Globus pallidus (tissue), 1 donor: ENCODE data around the gene TFEB.
"Not testable (repeated sequence)": the region's sequence is repeated elsewhere in the genome, so short reads cannot be mapped to it uniquely, and the experiment has no call there.

Source experiments
- DNase-seq: peaks from one replicate; pipeline ENCODE4 v3.0.0-alpha.2; 2015; ENCODE audit warnings: low spot score

TFEB gene

DNA sequence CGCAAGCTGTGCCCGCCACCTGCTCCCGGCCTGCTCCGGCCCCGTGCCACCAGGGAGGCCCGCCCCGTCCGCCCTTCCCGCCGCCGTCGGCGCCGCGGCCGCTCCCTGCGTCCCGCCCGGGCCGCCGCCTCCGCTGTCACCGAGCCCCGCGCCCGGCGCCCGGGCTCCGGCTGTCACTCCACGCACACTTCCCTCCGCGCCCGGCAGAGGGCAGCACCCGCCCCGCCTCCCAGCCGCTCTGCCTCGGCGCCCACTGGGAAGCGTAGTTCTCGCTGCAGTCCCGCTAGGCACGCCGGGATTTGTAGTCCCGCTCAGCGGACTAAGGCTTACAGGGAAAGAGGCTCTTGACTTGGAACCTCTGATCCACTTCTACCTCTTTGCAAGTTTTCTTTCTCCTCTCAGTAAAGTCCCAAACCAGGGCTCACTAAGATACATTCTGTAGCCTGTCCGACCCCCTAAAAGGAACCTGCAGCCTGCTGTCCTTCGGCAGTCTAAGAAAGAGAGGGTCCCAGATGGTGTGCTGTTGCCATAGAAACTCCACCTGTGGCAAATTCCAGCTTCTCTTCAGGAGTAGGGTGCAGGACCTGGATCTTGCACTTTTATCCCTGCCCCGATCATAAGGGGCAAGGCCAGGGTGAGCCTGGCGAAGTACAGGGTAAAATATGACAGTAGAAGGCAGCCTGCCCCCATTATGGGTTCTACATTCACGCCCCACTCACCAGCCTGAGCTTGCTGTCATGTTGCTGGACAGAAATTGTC lies at the start of gene TFEB:
TFEB (minus strand) TSS at position 182 of the 759 bp plus-strand sequence. CDS start 44,395 bp downstream, outside the sequence.
- DNase-seq: peak; percentile 94

- DNase-seq: no peak
Observed at GRCh38 chr6:41784581-41785171, 49.3 kb upstream of the TFEB start.

DNA sequence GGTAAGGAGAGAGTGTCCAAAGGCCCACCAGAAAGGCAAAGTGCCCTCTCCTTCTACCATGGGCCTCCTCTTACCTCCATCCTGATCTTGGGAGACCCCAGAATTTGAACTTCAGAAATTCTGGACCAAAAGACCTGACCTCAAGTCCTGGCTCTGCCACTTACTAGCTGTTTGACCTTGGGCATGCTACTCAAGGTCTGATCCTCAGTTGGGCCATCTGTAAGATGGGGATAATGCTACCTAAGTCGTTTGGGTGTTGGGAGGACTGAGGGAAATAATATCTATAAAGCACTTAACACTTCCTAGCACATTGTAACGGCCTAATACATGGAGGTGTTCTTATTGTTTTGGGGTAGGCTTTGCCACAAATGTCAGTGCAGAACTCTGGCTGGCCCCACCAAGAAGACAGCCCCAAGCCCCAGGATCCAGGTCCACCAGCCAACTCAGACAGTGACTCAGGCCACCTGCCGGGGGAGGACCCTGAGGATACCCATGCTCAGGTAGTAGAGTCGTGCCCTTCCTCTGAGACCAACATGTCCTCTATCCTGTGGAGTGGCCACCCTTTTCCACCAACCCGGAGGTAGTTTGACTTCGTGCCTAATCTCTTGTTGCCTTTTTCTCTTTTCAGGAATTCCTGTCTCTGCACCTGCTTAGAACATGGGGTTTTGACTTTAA lies 47.8 kb upstream of the TFEB start:
- no peak for DNase-seq

- DNase-seq: no peak
Observed at GRCh38 chr6:41781366-41781730, 45.9 kb upstream of the TFEB start.

DNA sequence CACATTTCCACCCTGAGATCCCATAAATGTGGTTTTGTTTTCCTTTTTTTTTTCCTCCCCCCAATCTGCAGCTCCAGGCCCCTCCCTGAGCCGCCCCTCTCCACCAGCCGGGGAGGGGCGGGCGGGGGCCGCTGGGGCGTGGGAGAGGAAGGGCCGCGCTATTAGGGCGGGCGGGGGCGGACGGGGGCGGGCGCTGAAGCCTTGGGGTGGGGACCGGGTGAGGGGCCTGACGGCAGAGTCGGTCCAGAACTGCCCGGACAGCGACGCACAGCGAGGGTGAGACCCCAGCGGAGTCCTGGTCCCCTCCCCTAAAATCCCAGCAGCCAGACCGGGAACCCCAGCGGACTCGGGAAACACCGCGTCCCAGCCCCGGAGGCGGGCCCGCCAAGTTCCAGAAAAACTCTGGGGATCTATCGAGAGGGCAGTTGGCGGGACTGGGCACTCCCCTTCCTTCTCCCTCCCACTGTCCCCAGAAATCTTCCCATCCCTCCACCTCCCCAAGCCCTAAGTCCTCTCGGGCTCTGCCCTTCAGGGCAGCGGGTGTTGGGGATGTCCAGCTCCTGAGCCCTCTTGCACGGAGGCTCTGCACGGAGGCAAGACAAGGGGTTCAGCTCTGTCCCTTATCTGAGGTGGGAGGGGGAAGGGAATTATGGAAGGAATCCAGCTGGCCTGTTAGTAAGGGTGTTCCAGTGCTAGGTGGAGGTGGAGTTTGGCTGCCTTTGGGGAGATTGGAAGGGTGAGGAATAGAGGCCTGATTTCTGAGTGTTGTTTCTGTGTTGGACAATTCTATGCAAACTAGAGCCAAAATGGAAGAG lies 45.4 kb upstream of the TFEB start, which contains the start of gene PRICKLE4:
PRICKLE4 (plus strand) TSS at position 232 of the 815 bp plus-strand sequence. CDS start 2,692 bp downstream, outside the sequence.
- DNase-seq: peak; percentile 12

GRCh38 chr6:41779788-41780550 lies 44.6 kb upstream of the TFEB start, which contains the start of gene FRS3:
Gene FRS3, minus strand, starts transcription at chr6:41779900. Its CDS starts 2,913 bp downstream, at chr6:41776987.
- peak; percentile 98 for DNase-seq

GRCh38 chr6:41779336-41779735 lies 43.9 kb upstream of the TFEB start:
- DNase-seq: no peak

DNA sequence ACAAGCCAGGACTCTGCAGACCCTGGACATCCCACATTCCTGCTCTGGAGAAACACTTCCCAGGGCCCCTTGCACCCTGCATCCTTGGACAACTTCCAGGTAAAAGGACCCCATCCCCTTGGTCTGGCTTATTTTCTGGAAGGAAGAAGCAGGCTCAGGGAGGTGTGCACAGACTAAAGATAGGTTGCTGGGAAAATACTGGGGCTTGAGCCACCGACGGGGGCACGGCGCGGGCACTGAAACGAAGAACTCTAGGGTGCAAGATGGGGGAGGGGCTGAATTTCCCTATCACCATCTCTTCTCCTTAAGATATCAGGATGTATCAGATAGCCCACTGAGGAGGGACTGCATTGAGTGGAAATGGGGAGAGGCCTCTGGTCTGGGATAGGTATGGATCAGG lies 43.5 kb upstream of the TFEB start:
- DNase-seq: no peak

DNA sequence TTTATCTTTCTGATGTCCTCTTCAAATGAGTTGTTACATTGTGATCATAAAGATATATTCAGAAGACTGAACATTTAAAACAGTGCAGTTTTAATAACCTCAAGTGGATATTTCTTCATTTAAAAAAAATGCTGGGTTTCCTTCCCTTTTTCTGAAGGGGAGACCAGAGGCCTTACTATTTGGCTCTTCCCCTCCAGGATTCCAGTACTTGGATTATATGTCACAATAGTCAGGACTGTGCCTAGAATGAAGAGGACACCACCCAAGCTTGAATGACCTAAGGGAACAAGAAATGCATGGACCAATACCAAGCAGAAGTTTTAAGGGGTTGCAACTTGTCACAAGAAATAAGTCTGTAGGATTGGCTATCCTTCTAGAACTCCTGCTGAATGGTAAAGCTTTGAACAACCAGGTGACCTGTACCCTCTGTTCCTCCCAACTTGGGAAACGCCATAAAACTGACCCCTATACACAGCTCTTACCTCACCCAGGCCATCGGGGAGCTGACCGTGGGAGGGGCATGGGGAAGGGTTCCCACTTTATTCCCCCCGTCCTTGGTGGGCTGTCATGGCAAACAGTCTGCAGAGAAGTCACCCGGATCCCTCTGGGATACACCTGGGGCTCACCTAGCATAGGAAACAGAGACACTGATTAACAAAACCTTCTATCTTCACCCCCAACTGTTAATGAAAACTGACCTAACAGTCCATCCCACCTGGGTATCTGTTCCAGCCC lies 42.3 kb upstream of the TFEB start:
- DNase-seq: no peak

DNA sequence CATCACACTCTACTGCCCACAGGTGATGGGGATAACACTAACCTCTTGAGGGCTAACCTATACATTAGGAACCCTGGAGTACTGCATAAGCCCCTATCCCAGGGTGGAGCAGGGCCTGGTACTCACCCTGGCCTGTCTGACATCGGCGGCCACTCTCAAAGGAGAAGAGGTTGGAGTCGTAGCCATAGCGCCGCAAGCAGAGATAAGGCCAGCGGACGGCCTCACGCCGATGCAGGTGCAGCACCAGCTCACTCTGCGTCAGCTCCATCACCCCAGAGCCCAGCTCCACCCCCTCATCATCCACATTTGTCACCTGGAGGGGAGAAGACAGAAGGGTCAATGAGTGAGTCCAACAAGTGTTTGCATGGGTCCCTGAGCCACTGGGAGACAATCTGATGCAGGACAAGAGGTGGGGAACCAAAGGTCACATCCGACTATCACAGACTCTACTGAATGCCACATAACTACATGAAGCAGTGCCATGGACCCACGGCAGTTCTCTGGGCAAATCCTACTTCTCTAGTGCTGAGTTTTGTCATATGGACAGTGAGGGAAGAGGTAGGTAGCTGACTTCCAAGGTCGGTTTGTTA lies 40.0 kb upstream of the TFEB start:
- no peak for DNase-seq

DNA sequence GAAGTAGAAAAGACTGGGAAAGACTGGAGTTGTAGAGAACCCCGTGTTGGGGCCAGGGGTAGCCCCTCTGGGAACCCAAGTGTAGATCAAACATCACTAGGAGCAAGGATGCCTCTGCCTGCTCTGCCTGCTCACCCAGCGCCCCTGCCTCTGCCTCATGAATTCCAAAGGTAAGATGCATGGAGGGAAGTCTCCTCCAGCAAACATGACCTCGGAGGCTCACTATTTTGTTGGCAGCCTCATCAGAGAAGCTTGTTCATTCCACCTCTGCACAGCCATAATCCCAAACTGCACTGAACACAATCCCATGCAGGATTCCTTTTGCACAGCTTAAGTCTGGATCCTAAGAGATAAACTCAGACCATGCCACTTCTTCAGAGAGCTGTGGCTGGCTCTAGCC lies 39.4 kb upstream of the TFEB start:
- no peak for DNase-seq

GRCh38 chr6:41771058-41771983 lies 35.9 kb upstream of the TFEB start:
- DNase-seq: no peak

DNA sequence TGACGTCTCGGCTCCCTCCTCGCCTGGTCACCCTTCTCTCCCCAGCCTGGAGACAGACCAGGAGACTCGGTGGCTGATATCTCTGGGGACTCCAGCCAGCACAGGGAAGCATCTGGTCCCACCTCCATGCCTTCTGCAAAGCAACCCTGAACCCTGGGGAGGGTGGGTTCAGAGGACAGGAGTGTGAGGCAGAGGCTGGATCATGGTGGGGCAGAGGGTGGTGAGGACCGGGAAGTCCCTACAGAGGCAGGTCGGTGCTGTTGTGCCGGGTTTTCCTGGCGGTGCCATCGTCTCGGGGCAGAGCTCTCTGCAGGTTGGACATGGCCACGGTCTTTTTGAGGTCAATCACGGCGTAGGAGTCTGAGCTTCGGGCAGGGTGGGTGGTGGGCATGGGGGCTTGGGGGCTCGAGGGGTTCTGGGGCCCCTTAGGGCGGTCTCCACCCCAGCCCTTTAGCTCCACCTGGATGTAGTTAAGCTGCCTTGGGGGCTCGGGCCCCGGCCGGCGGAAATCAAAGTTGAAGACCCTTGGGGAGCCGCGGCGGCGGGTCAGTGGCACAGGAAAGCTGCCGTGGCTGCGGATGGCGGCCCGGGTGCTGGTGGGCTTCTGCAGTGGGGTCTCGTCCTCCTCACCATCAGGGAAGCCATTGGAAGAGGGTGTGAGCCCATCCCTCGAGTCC lies 35.1 kb upstream of the TFEB start:
- no peak for DNase-seq

- no peak for DNase-seq
Observed at GRCh38 chr6:41769376-41769775, 34.0 kb upstream of the TFEB start.

DNA sequence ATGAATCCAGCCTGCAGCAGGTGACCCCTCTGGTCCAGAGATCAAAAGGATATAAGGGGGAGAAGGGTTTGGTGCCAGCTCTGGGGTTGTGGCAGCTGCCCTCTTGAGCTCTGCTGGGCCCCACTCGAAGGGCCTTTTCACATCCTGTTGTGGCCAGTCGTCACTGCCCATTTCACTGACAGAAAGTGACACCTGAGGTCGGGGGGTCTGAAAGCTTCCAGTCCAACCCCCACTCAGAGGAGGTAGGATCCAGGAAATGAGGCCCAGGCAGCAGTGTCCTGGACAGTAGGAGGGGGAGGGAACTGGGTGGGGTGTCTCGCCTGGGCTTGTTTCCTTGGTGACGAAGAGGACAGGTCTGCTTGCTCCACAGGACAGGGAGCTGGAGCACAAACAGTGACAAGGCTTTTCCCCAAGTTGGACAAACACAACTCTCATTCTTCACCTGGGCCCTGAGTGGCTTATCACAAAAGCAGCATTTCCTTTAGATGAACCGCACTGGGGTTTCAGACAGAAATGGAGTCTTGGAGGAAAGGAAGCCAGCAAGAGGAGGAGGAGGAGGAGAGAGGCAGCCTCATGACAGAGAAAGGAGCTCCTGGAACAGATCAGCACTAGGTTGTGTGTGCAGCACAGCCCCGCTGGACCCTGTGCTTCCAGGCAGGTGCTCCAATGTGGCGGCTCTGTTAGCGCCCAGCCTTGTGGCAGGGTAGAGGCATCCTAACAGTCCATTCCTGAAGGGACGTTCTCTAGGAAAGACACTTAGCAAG lies 33.3 kb upstream of the TFEB start:
- no peak for DNase-seq

DNA sequence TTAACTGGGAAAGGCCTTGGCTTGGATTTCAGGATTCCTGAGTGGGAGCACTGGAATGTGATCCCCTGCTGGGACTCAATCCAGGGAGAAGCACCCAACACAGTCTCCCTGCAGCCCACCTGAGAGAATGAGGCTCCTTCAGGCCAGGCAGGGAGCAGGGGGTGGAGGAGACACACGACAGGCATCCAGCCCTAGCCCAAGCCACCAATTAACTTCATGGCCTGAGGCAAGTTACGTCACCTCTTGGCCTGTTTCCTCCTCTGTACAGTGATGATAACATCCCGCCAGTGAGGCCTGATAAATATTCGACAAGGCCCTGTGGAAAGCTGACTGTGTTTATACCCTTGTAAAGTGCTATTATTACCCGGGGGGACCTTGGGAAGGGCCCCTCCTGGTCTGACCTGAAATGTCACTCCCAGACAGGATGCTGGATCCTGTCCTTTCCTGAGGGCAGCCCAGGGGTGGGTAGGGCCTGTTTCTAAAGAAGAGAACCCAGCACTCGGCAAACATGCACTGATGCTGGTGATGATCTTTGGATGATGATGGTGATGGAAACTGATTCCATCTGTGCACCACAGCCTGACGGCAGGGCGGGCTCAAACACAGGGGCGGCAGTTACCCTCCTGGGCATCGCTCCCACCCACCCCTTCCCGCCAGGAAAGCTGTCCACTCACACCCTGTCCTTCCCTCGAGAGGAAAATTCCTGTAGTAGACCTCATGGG lies 31.9 kb upstream of the TFEB start:
- no peak for DNase-seq

DNA sequence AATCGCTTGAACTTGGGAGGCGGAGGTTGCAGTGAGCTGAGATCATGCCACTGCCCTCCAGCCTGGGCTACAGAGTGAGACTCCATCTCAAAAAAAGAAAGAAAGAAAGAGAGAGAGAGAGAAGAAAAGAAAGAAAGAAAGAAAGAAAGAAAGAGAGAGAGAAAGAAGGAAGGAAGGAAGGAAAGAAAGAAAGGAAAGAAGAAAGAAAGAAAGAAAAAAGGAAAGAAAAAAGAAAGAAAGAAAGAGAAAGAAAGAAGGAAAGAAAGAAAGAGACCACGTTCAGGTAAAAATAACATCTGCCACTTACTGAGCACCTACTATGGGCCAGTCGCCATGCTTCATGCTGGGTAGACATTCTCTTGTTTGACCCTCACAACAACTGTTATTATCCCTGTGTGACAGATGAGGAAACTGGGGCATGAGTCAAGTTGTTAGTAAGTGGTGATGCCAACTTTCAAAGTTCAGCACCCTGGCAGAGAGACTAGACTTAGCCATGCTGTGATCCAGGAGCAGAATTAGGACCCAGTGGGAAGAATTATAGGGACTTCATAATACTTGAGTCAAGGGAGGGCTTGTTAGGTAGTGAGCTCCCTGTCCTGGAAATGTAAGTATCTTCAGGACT lies 30.7 kb upstream of the TFEB start:
- not testable (repeated sequence) for DNase-seq
